MCF 10A (cell line): Measurements from ENCODE around the gene BCL2. TPM values are rescaled to one million over a fixed set of nuclear protein-coding genes. Genes with fewer than 3 reads are reported as not detected.
A peak's percentile ranks its signal among the peaks of the same experiment; 100 is the strongest.
"Not testable (repeated sequence)": the region's sequence is repeated elsewhere in the genome, so short reads cannot be mapped to it uniquely, and the experiment has no call there.

ENCODE experiments used
- BruUV-seq: library from RNA; stranded (reverse); fragments of 400-500 nt; replicated peaks from 2 replicates; lab custom pipeline; 2021; lab: Mats Ljungman, UMichigan
- CTCF ChIA-PET: fragments of 300-600 bp; sonication (Branson Sonifier 250); formaldehyde crosslinking; extraction: SDS; loops from one replicate; lab custom pipeline; 2021; ENCODE audit warnings: antibody characterized with exemption, inconsistent platforms; lab: Yijun Ruan, JAX
- POLR2A ChIA-PET: fragments of 300-600, 350-650 bp; sonication (Branson Sonifier 250); formaldehyde crosslinking; extraction: SDS; loops from one replicate; lab custom pipeline; 2020; ENCODE audit warnings: antibody characterized with exemption, inconsistent platforms; lab: Yijun Ruan, JAX
- DNase-seq: peaks from one replicate; pipeline ENCODE4 v3.0.0-alpha.2; 2018; ENCODE audit not compliant: unreplicated experiment
- H3K27ac Mint-ChIP-seq: one replicate; pipeline ENCODE4 v1.8.0; 2022; ENCODE audit warnings: mild to moderate bottlenecking, low read depth, mixed read lengths; ENCODE audit not compliant: unreplicated experiment
- H3K27me3 Mint-ChIP-seq: one replicate; pipeline ENCODE4 v1.8.0; 2022; ENCODE audit warnings: mixed read lengths; ENCODE audit not compliant: insufficient read depth, unreplicated experiment
- H3K36me3 Mint-ChIP-seq: one replicate; pipeline ENCODE4 v1.8.0; 2022; ENCODE audit warnings: mild to moderate bottlenecking, moderate library complexity, mixed read lengths; ENCODE audit not compliant: insufficient read depth, unreplicated experiment
- H3K4me1 Mint-ChIP-seq: one replicate; pipeline ENCODE4 v1.8.0; 2022; ENCODE audit warnings: mixed read lengths; ENCODE audit not compliant: insufficient read depth, unreplicated experiment
- H3K4me3 Mint-ChIP-seq: one replicate; pipeline ENCODE4 v1.8.0; 2022; ENCODE audit warnings: mild to moderate bottlenecking, moderate library complexity, mixed read lengths; ENCODE audit not compliant: unreplicated experiment
- H3K9me3 Mint-ChIP-seq: one replicate; pipeline ENCODE4 v1.8.0; 2022; ENCODE audit warnings: mixed read lengths; ENCODE audit not compliant: unreplicated experiment
- CTCF ChIP-seq: fragments of 200-600 bp; IDR thresholded peaks from one replicate; pipeline ENCODE4 v1.8.0; 2022; ENCODE audit warnings: antibody characterized with exemption, mild to moderate bottlenecking; ENCODE audit not compliant: unreplicated experiment
- intact Hi-C: fragments of 100-400 bp; cut with micrococcal nuclease; formaldehyde crosslinking; loops from 2 replicates; pipeline ENCODE4 v1.14.1; 2022
- total RNA-seq: library from RNA; stranded (reverse); gene quantifications from 2 replicates; pipeline ENCODE4 v1.2.3, GENCODE V29; 2022

BCL2 gene
- total RNA-seq, 1 experiment from 2014 or later, result 3.0 TPM

GRCh38 chr18:63236921-63237846 is 82.4 kb downstream of the BCL2 start:
- peak; percentile 47 for DNase-seq
- TSS peak; percentile 99 for BruUV-seq
- peak overlapping the region; percentile 64 for H3K4me3 Mint-ChIP-seq
- peaks cover 17% of the 10 kb centered on the region for H3K4me1 Mint-ChIP-seq
- TF ChIP-seq CTCF, result no peak
- H3K9me3 Mint-ChIP-seq, result no peaks in the 10 kb centered on the region
- H3K36me3 Mint-ChIP-seq, result no peaks in the 10 kb centered on the region
- no peaks in the 10 kb centered on the region for H3K27me3 Mint-ChIP-seq
- CTCF ChIA-PET, result interaction anchor here (0.6 to 1.2 kb wide), 6 partner anchors 13 to 113 kb away, joined by 3 to 9 read pairs (median 4); no protein-coding TSS in a partner anchor
- intact Hi-C loops, result no loop called here
- peak overlapping the region; percentile 90 for H3K27ac Mint-ChIP-seq
- POLR2A ChIA-PET, result interaction anchor here (0.6 to 1.6 kb wide), 15 partner anchors 9 to 714 kb away, joined by 3 to 10 read pairs (median 3); partner anchors contain the start of genes BCL2 and ZCCHC2

GRCh38 chr18:63236406-63236805 is 83.2 kb downstream of the BCL2 start:
- BruUV-seq, result no TSS peak
- no peaks in the 10 kb centered on the region for H3K9me3 Mint-ChIP-seq
- no peak for TF ChIP-seq CTCF
- ChIA-PET CTCF (interaction anchor here (0.5 to 1.4 kb wide), 5 partner anchors 12 to 113 kb away, joined by 3 to 5 read pairs (median 3); no protein-coding TSS in a partner anchor), POLR2A (interaction anchor here (1.6 kb wide), 1 partner anchor 713 kb away, joined by 5 read pairs; the partner anchor contains the start of gene ZCCHC2)
- no peaks in the 10 kb centered on the region for H3K36me3 Mint-ChIP-seq
- H3K4me3 Mint-ChIP-seq, result no peak overlapping the region
- H3K4me1 Mint-ChIP-seq, result peaks cover 17% of the 10 kb centered on the region
- no peaks in the 10 kb centered on the region for H3K27me3 Mint-ChIP-seq
- no peak overlapping the region for H3K27ac Mint-ChIP-seq
- DNase-seq, result no peak
- intact Hi-C loops, result no loop called here

GRCh38 chr18:63235920-63236319 is 83.6 kb downstream of the BCL2 start:
- peaks cover 17% of the 10 kb centered on the region for H3K4me1 Mint-ChIP-seq
- CTCF ChIA-PET, result interaction anchor here (1.4 kb wide), 1 partner anchor 87 kb away, joined by 3 read pairs; no protein-coding TSS in a partner anchor
- H3K4me3 Mint-ChIP-seq, H3K27ac Mint-ChIP-seq, intact Hi-C loops, H3K36me3 Mint-ChIP-seq, POLR2A ChIA-PET, H3K9me3 Mint-ChIP-seq, H3K27me3 Mint-ChIP-seq, DNase-seq, BruUV-seq: not testable (repeated sequence)

- DNase-seq, result no peak
- Mint-ChIP-seq H3K36me3 (peaks cover 1% of the 10 kb centered on the region), H3K27me3 (no peaks in the 10 kb centered on the region), H3K9me3 (no peaks in the 10 kb centered on the region), H3K4me1 (peaks cover 24% of the 10 kb centered on the region), H3K27ac (no peak overlapping the region), H3K4me3 (no peak overlapping the region)
- CTCF ChIA-PET, result interaction anchor here (0.8 to 1.1 kb wide), 2 partner anchors 11 to 31 kb away, joined by 3 to 4 read pairs; no protein-coding TSS in a partner anchor
- TF ChIP-seq CTCF, result no peak
- intact Hi-C loops, result no loop called here
- POLR2A ChIA-PET, result interaction anchor here (0.6 kb wide), 1 partner anchor 14 kb away, joined by 3 read pairs; no protein-coding TSS in a partner anchor
- no TSS peak for BruUV-seq
Measured at GRCh38 chr18:63234841-63235240, 84.7 kb downstream of the BCL2 start.
